Heart left ventricle (tissue), 13 donors: Measurements from ENCODE around the gene C2CD3.

Experiments
- POLR2A ChIP-seq, 2 donors: fragments of 450-650 bp; IDR thresholded peaks; one replicate each; pipeline ENCODE4 v1.6.1; 2017; ENCODE audit warnings: antibody characterized with exemption in 2 of 2, mild to moderate bottlenecking in 2 of 2, moderate library complexity in 2 of 2
- TF ChIP-seq, protein P1 (sequence below), 12 donors: fragments of 200-600 bp; sonication (generic) in 4 of 12; IDR thresholded peaks; one replicate each; pipeline versions ENCODE4 v1.5.0 to v1.8.0; 2018 to 2022; ENCODE audit warnings: antibody characterized with exemption in 12 of 12, mild to moderate bottlenecking in 5 of 12
- donor health status: ischemic (EF 13 %, LVEDD 7.1; RV severe dilation, severe dysfunction).
- donor health status: DM: no; HTN: yes; CAD: no.
- donor health status: DM: no; HTN: no; CAD: no.
- donor health status: ischemic (EF 25% LVEDD 6.9; RV normal size, moderate dysfunction).
- donor health status: ischemic (EF 25% LVEDD 5.7; RV mildly dilated, moderate dysfunction).
- donor health status: ischemic (EF 35%, LVEDD 5.7; RV mildly dilated, moderate dysfunction).
- donor health status: nonischemic (EF 11% LVEDD 7.7; RV severe dilation, severe dysfunction).
- donor health status: DM: yes; HTN: yes; CAD: no.
- donor health status: PGD.
- donor health status: ischemic (EF 29% LVEDD 5.4; RV normal size, mild dysfunction).
- donor health status: nonischemic (EF 23%, LVEDD 6.1; RV moderate dilation, normal function).

GRCh38 chr11:74204701-74205100 lies 33.9 kb upstream of the C2CD3 start:
- TF ChIP-seq, protein P1, sequence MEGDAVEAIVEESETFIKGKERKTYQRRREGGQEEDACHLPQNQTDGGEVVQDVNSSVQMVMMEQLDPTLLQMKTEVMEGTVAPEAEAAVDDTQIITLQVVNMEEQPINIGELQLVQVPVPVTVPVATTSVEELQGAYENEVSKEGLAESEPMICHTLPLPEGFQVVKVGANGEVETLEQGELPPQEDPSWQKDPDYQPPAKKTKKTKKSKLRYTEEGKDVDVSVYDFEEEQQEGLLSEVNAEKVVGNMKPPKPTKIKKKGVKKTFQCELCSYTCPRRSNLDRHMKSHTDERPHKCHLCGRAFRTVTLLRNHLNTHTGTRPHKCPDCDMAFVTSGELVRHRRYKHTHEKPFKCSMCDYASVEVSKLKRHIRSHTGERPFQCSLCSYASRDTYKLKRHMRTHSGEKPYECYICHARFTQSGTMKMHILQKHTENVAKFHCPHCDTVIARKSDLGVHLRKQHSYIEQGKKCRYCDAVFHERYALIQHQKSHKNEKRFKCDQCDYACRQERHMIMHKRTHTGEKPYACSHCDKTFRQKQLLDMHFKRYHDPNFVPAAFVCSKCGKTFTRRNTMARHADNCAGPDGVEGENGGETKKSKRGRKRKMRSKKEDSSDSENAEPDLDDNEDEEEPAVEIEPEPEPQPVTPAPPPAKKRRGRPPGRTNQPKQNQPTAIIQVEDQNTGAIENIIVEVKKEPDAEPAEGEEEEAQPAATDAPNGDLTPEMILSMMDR (IDR thresholded peaks at IDR 0.05), result no peak
- no peak for TF ChIP-seq POLR2A (IDR thresholded peaks at IDR 0.05)
